K562 (cell line): ENCODE results near the gene ANKRD12. TPM values are rescaled to one million over a fixed set of nuclear protein-coding genes. Genes with fewer than 3 reads are reported as not detected.

Source experiments
- CBX3 ChIP-seq, 2 experiments: IDR thresholded peaks; 1 replicate in 1 of 2; 2 replicates in 1 of 2; pipeline ENCODE4 v1.6.1; 2012; ENCODE audit warnings: inconsistent platforms in 2 of 2, low read length in 2 of 2, borderline replicate concordance in 1 of 2, control low read depth in 1 of 2
- CREM ChIP-seq: IDR thresholded peaks from 2 replicates; pipeline ENCODE4 v1.6.1; 2014; ENCODE audit warnings: antibody characterized with exemption, low read depth
- CTBP1 ChIP-seq: fragments of 450-650 bp; IDR thresholded peaks from 2 replicates; pipeline ENCODE4 v1.6.1; 2016; ENCODE audit warnings: borderline replicate concordance
- FOS ChIP-seq: IDR thresholded peaks from 3 replicates; pipeline ENCODE4 v1.6.1; 2011; ENCODE audit not compliant: insufficient read length; ENCODE audit errors: extremely low read depth
- HES1 ChIP-seq: fragments of 450-650 bp; IDR thresholded peaks from 2 replicates; pipeline ENCODE4 v1.6.1; 2016; ENCODE audit warnings: low read depth, mild to moderate bottlenecking, moderate library complexity
- HNRNPLL ChIP-seq: fragments of 200-400 bp; formaldehyde crosslinking; IDR thresholded peaks from 2 replicates; pipeline ENCODE4 v1.6.1; 2017; ENCODE audit warnings: low read length, low read depth, mild to moderate bottlenecking; ENCODE audit not compliant: poor library complexity, severe bottlenecking
- HOMEZ ChIP-seq: fragments of 250-450 bp; sonication (Bioruptor Pico); IDR thresholded peaks from 2 replicates; pipeline ENCODE4 v1.4.0; 2020; ENCODE audit warnings: mild to moderate bottlenecking, moderate library complexity
- MTA1 ChIP-seq: fragments of 450-650 bp; IDR thresholded peaks from 2 replicates; pipeline ENCODE4 v1.6.1; 2017; ENCODE audit warnings: borderline replicate concordance
- NELFE ChIP-seq: IDR thresholded peaks from 2 replicates; pipeline ENCODE4 v1.6.1; 2011; ENCODE audit warnings: mild to moderate bottlenecking; ENCODE audit not compliant: insufficient read depth, insufficient read length
- RBM39 ChIP-seq: fragments of 200-400 bp; formaldehyde crosslinking; optimal IDR thresholded peaks from 2 replicates; pipeline ENCODE3; 2018; ENCODE audit warnings: low read depth, low read length
- SIX5 ChIP-seq, 2 experiments: IDR thresholded peaks; 2 replicates each; pipeline ENCODE4 v1.6.1; 2011; ENCODE audit warnings: low read length in 2 of 2, borderline replicate concordance in 1 of 2, low read depth in 1 of 2, mild to moderate bottlenecking in 1 of 2, moderate library complexity in 1 of 2; ENCODE audit not compliant: insufficient read depth in 1 of 2
- TEAD1 ChIP-seq, 2 experiments: fragments of 450-650 bp in 1 of 2; sonication (generic) in 1 of 2; formaldehyde crosslinking; IDR thresholded peaks; 2 replicates each; pipeline versions ENCODE4 v1.4.0 to v1.8.0; 2020 to 2022; ENCODE audit warnings: mild to moderate bottlenecking in 2 of 2, missing genetic modification reagents in 1 of 2
- TGIF2 ChIP-seq: sonication (generic); formaldehyde crosslinking; IDR thresholded peaks from 2 replicates; pipeline ENCODE4 v1.8.1; 2022; ENCODE audit warnings: mild to moderate bottlenecking, missing genetic modification reagents, moderate library complexity
- YY1 ChIP-seq, 3 experiments: IDR thresholded peaks; 2 replicates each; pipeline ENCODE4 v1.6.1; 2011; ENCODE audit warnings: low read length in 2 of 3, mild to moderate bottlenecking in 2 of 3, moderate library complexity in 2 of 3, borderline replicate concordance in 1 of 3, control low read depth in 1 of 3, low read depth in 1 of 3; ENCODE audit not compliant: insufficient read depth in 3 of 3, insufficient replicate concordance in 2 of 3, control insufficient read depth in 1 of 3, insufficient read length in 1 of 3; ENCODE audit errors: extremely low read depth in 1 of 3
- ZNF175 ChIP-seq: fragments of 200-800 bp; sonication (Bioruptor generic); IDR thresholded peaks from 2 replicates; pipeline ENCODE4 v1.6.1; 2016; ENCODE audit warnings: low read depth, mild to moderate bottlenecking, missing genetic modification characterization, missing compliant biosample characterization
- ZNF668 ChIP-seq: fragments of 250-450 bp; sonication (Bioruptor Pico); IDR thresholded peaks from 2 replicates; pipeline ENCODE4 v1.8.0; 2022; ENCODE audit warnings: mild to moderate bottlenecking, inconsistent platforms
- polyA plus RNA-seq, 8 experiments: library from polyadenylated mRNA; depleted of rRNA in 4 of 8; stranded (reverse) in 5 of 8; unstranded in 3 of 8; fragments of >200 nt; fragmentation: Nextera tagmentation in 2 of 8; fragmentation: Illumina TruSeq in 1 of 8; extraction: Ambion mirVana in 2 of 8; extraction: Trizol in 1 of 8; gene quantifications; 2 replicates each; pipeline versions ENCODE4 v1.2.1 to v1.2.3, GENCODE V29; 2011 to 2014; ENCODE audit warnings: inconsistent platforms in 1 of 8, missing spikeins in 1 of 8
- total RNA-seq, 7 experiments: library from RNA; depleted of rRNA in 6 of 7; stranded (reverse); fragments of >200 nt in 6 of 7; fragmentation: Illumina TruSeq in 2 of 7; extraction: Trizol in 2 of 7; gene quantifications; 2 replicates each; pipeline versions ENCODE4 v1.2.1 to v1.2.3, GENCODE V29; 2011 to 2021; ENCODE audit warnings: low replicate concordance in 1 of 7
- TF ChIP-seq, protein P1 (sequence below): fragments of 250-450 bp; sonication (Bioruptor Pico); IDR thresholded peaks from 2 replicates; pipeline ENCODE4 v1.9.0; 2021; ENCODE audit warnings: mild to moderate bottlenecking
- TF ChIP-seq, protein P2 (sequence below): fragments of 450-650 bp; formaldehyde crosslinking; IDR thresholded peaks from 2 replicates; pipeline ENCODE4 v1.4.0; 2020; ENCODE audit warnings: mild to moderate bottlenecking, moderate library complexity
- TF ChIP-seq, protein P3 (sequence below): sonication (generic); formaldehyde crosslinking; IDR thresholded peaks from 2 replicates; pipeline ENCODE4 v1.8.0; 2022; ENCODE audit warnings: missing genetic modification reagents, mild to moderate bottlenecking, moderate library complexity, borderline replicate concordance

The ANKRD12 gene
- total and polyA plus RNA-seq, 9 of the 15 experiments (the other 6 are each of a cell fraction or from before 2014, with no cell fraction given) = 6.6 to 28.2 (median 16.0) TPM

DNA sequence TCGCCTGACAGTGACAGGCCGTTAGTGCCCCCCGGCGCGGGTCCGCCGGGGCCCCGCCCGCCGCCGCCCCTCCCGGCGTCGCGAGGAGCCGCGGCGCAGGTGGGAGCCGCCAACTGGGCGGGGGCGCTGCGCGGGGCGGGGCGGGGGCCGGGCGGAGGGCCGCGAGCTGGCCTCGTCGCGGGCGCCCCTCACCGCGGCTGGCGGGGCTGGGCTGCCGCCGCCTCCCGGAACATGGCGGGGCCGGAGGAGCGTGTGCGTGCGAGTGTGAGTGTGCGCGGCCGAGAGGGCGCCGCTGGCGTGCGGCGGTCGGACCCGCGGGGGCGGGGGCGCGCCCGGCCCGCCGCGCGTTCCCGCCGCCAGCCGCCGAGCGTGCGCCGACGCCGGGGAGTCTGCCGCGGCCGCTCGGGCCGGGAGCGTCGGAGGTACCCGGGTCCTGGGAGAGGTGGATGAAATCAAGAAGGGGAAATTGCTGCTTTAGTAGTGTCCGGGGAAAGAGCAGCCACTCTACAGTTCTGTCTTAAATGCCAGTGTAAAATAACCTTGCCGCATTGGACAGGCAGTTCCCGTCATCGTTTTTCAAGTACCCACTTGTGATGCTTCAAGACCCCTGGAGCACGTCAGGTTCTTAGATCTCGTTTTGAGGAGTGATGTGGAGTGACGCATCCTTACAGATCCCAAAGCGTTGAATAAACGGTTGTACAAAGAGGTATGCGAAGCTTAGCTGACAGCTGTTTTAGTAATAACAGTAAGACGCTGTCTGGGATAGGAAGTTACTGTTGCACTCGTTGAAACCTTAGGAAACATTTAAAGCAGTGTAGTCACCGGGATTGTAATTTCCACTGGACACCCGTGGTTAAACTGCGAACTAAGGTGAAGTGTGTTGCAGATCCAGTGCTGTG is 836 bp downstream of the ANKRD12 start (continued):
- TF ChIP-seq HOMEZ (CRISPR knock-in tag) (0 out of 2 replicates have a peak, but pooled peaks have one; percentile 21), CTBP1 (peak; percentile 36; the same call in 1 of the 2 replicates), CBX3 (IDR thresholded peaks at IDR 0.05; ENCODE audit: borderline replicate concordance in 1 of 2, low read length in 2 of 2) (no peak), TEAD1 (CRISPR knock-in tag; IDR thresholded peaks at IDR 0.05) (peak in 1 of 2 experiments; percentile 66; a peak in 2 of 4 replicates), MTA1 (0 out of 2 replicates have a peak, but pooled peaks have one; percentile 20), NELFE (no peak), ZNF668 (CRISPR knock-in tag) (0 out of 2 replicates have a peak, but pooled peaks have one; percentile 8), CREM (peak; percentile 79), FOS (no peak), TGIF2 (CRISPR knock-in tag) (peak; percentile 28; the same call in 1 of the 2 replicates), RBM39 (no peak), HNRNPLL (peak; percentile 45), SIX5 (IDR thresholded peaks at IDR 0.05; ENCODE audit: borderline replicate concordance in 1 of 2, insufficient read depth in 1 of 2, low read depth in 1 of 2, low read length in 2 of 2) (no peak), ZNF175 (no peak), HES1 (0 out of 2 replicates have a peak, but pooled peaks have one; percentile 18), YY1 (IDR thresholded peaks at IDR 0.05; ENCODE audit: borderline replicate concordance in 1 of 3, control insufficient read depth in 1 of 3, extremely low read depth in 1 of 3, insufficient read depth in 3 of 3, insufficient read length in 1 of 3, insufficient replicate concordance in 2 of 3, low read depth in 1 of 3, low read length in 2 of 3) (peak; percentile 21 to 86 (median 79))
- TF ChIP-seq, protein P1, sequence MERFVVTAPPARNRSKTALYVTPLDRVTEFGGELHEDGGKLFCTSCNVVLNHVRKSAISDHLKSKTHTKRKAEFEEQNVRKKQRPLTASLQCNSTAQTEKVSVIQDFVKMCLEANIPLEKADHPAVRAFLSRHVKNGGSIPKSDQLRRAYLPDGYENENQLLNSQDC = peak; percentile 50; the same call in 1 of the 2 replicates
- TF ChIP-seq, protein P2, sequence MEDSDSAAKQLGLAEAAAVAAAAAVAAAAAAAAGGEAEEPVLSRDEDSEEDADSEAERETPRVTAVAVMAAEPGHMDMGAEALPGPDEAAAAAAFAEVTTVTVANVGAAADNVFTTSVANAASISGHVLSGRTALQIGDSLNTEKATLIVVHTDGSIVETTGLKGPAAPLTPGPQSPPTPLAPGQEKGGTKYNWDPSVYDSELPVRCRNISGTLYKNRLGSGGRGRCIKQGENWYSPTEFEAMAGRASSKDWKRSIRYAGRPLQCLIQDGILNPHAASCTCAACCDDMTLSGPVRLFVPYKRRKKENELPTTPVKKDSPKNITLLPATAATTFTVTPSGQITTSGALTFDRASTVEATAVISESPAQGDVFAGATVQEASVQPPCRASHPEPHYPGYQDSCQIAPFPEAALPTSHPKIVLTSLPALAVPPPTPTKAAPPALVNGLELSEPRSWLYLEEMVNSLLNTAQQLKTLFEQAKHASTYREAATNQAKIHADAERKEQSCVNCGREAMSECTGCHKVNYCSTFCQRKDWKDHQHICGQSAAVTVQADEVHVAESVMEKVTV = no peak
- TF ChIP-seq, protein P3, sequence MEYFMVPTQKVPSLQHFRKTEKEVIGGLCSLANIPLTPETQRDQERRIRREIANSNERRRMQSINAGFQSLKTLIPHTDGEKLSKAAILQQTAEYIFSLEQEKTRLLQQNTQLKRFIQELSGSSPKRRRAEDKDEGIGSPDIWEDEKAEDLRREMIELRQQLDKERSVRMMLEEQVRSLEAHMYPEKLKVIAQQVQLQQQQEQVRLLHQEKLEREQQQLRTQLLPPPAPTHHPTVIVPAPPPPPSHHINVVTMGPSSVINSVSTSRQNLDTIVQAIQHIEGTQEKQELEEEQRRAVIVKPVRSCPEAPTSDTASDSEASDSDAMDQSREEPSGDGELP (CRISPR knock-in tag) = peak; percentile 29; the same call in 1 of the 2 replicates
